OCI-LY3 (cell line): ENCODE results near the gene CHST11.

Experiments
- H2AFZ ChIP-seq: fragments of 200-600, 300-600 bp; shearing (Covaris generic); 2 replicates; pipeline ENCODE4 v1.6.0; 2014; ENCODE audit warnings: antibody characterized with exemption, low read depth, low read length
- H3K27ac ChIP-seq: fragments of 200-600, 300-600 bp; sonication (generic); 2 replicates; pipeline ENCODE4 v1.5.1; 2014; ENCODE audit warnings: mild to moderate bottlenecking, low read length, moderate library complexity, mixed read lengths
- H3K27me3 ChIP-seq: fragments of 200-600, 300-600 bp; sonication (generic); 2 replicates; pipeline ENCODE4 v1.6.1; 2014; ENCODE audit warnings: low read depth, low read length, mixed read lengths
- H3K36me3 ChIP-seq: fragments of 200-600, 300-600 bp; sonication (generic); replicated peaks from 2 replicates; pipeline ENCODE3; 2014; ENCODE audit warnings: low read depth, low read length, mixed read lengths
- H3K4me1 ChIP-seq: fragments of 300-600, 200-600 bp; sonication (generic); 2 replicates; pipeline ENCODE4 v1.6.1; 2014; ENCODE audit warnings: low read length, mixed read lengths
- H3K4me2 ChIP-seq: fragments of 200-600, 300-600 bp; sonication (generic); 2 replicates; pipeline ENCODE4 v1.6.1; 2014; ENCODE audit warnings: low read length, mixed read lengths
- H3K4me3 ChIP-seq: fragments of 300-600, 200-600 bp; sonication (generic); 2 replicates; pipeline ENCODE4 v1.5.1; 2014; ENCODE audit warnings: antibody characterized with exemption, mild to moderate bottlenecking, low read length, moderate library complexity
- H3K79me2 ChIP-seq: fragments of 300-600, 200-600 bp; shearing (Covaris generic); 2 replicates; pipeline ENCODE4 v1.6.1; 2014; ENCODE audit warnings: mild to moderate bottlenecking, low read length, mixed read lengths
- H3K9ac ChIP-seq: fragments of 300-600, 200-600 bp; shearing (Covaris generic); 2 replicates; pipeline ENCODE4 v1.6.0; 2014; ENCODE audit warnings: mild to moderate bottlenecking, low read length, moderate library complexity
- H3K9me3 ChIP-seq: fragments of 200-600, 300-600 bp; shearing (Covaris generic); 2 replicates; pipeline ENCODE4 v1.6.1; 2014; ENCODE audit warnings: low read length, mixed read lengths; ENCODE audit not compliant: insufficient read depth
- H4K20me1 ChIP-seq: fragments of 200-600, 300-600 bp; sonication (generic); 2 replicates; pipeline ENCODE4 v1.6.1; 2016; ENCODE audit warnings: low read length, mixed read lengths; ENCODE audit not compliant: insufficient read depth
- EZH2phosphoT487 ChIP-seq: fragments of 200-600 bp; shearing (Covaris generic); IDR thresholded peaks from 2 replicates; pipeline ENCODE4 v1.6.1; 2018; ENCODE audit warnings: antibody characterized with exemption, mixed run types, low read depth
- TF ChIP-seq, protein P1 (sequence below): fragments of 200-600, 300-600 bp; sonication (generic); IDR thresholded peaks from 2 replicates; pipeline ENCODE4 v1.5.1; 2014; ENCODE audit warnings: antibody characterized with exemption, low read length, low read depth

CHST11 gene

DNA sequence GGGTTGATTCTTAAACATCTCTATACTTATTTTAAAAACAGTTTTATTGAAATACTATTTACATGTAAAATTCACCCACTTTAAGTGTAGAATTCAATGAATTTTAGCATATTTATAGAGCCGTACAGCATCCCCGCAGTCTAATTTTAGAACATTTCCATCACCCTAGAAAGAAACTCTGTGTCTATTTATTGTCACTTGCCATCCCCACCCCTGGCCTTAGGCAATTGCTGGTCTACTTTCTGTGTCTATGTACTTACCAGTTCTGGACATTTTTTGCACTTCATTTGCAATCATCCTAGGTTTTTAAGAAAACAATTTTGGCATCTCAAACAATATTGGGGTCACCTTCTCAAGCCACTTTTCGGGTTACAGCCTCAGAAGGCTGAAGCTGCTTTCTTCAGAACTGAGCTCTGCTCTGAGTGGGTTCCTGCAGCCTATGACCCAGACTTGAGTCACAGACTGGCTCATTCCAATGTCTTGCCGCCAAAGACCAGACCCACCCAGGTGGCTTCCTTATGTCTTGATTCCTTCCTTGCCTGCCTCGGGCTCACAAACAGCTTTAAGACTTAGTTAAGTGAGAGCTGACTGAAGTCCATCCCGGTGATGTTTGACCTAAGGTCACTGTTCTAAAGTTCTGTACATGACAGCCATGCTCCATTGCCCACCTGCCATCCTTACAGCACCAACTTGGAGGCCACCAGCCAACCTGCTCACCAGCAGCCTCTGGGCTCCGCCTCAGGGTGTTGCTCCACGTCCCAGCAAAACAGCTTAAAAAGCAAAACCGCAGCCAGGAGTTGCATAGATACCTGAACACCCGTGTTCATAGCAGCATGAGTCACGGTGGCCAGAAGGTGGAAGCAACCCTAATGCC, 131.5 kb downstream of the CHST11 start:
- H3K4me2 ChIP-seq: no peak overlapping the region
- H3K79me2 ChIP-seq: no peaks in the 10 kb centered on the region
- H3K9ac ChIP-seq: no peak overlapping the region
- no peaks in the 10 kb centered on the region for H3K36me3 ChIP-seq
- H4K20me1 ChIP-seq: no peaks in the 10 kb centered on the region
- no peak overlapping the region for H3K4me3 ChIP-seq
- TF ChIP-seq, protein P1, sequence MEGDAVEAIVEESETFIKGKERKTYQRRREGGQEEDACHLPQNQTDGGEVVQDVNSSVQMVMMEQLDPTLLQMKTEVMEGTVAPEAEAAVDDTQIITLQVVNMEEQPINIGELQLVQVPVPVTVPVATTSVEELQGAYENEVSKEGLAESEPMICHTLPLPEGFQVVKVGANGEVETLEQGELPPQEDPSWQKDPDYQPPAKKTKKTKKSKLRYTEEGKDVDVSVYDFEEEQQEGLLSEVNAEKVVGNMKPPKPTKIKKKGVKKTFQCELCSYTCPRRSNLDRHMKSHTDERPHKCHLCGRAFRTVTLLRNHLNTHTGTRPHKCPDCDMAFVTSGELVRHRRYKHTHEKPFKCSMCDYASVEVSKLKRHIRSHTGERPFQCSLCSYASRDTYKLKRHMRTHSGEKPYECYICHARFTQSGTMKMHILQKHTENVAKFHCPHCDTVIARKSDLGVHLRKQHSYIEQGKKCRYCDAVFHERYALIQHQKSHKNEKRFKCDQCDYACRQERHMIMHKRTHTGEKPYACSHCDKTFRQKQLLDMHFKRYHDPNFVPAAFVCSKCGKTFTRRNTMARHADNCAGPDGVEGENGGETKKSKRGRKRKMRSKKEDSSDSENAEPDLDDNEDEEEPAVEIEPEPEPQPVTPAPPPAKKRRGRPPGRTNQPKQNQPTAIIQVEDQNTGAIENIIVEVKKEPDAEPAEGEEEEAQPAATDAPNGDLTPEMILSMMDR: no peak
- no peak for TF ChIP-seq EZH2phosphoT487
- peaks cover 14% of the 10 kb centered on the region for H3K4me1 ChIP-seq
- no peaks in the 10 kb centered on the region for H3K9me3 ChIP-seq
- no peak overlapping the region for H2AFZ ChIP-seq
- no peak overlapping the region for H3K27ac ChIP-seq
- H3K27me3 ChIP-seq: peaks cover 18% of the 10 kb centered on the region

DNA sequence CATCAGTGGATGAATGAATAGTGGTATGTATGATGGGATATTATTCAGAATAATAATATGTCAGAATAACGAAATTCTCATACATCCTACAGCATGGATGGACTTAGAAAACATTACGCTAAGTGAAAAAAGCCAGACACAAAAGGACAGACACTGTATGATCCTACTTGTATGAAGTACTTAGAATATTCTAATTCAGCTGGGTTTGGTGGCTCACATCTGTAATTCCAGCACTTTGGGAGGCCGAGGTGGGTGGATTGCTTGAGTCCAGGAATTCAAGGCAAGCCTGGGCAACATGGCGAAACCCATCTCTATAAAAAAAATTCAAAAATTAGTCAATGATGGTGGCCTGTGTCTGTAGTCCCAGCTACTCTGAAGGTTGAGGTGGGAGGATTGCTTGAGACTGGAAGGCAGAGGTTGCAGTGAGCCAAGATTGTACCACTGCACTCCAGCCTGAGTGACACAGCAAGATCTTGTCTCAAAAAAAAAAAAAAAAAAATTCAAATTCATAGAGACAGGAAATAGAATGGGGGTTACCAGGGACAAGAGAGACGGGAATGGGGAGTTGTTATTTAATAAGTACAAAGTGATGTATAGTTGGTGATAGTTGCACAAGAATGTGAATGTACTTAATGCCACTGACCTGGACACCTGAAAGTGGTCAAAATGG, 132.3 kb downstream of the CHST11 start:
- no peaks in the 10 kb centered on the region for H3K36me3 ChIP-seq
- no peak overlapping the region for H3K4me2 ChIP-seq
- peaks cover 18% of the 10 kb centered on the region for H3K27me3 ChIP-seq
- H2AFZ ChIP-seq: no peak overlapping the region
- TF ChIP-seq, protein P1: no peak
- no peak for TF ChIP-seq EZH2phosphoT487
- no peak overlapping the region for H3K4me3 ChIP-seq
- no peaks in the 10 kb centered on the region for H4K20me1 ChIP-seq
- no peaks in the 10 kb centered on the region for H3K9me3 ChIP-seq
- H3K4me1 ChIP-seq: peaks cover 6% of the 10 kb centered on the region
- no peaks in the 10 kb centered on the region for H3K79me2 ChIP-seq
- H3K9ac ChIP-seq: no peak overlapping the region
- H3K27ac ChIP-seq: no peak overlapping the region

DNA sequence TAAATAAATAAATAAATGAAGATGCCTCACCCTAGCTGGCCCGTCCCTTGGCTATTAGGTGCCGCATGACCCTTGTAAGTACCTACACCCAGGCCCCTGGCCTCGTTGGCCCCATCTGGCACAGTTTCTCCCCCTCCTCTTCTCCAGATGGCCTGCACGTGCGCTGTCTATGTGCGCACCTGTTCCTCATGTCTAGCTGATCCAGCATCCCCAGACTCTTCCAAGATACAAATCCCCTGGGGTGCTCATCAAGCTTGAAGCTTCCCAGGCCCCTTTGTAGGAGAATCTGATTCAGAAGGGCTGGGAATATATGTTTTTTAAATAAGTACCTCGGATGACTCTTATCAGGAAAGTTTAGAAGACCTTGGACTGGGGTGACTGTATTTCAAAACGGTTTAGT, 133.3 kb downstream of the CHST11 start:
- Histone ChIP-seq H3K4me1 (no peaks in the 10 kb centered on the region), H3K9me3 (no peaks in the 10 kb centered on the region), H3K79me2 (no peaks in the 10 kb centered on the region), H3K4me3 (no peak overlapping the region), H3K9ac (no peak overlapping the region), H2AFZ (no peak overlapping the region), H4K20me1 (no peaks in the 10 kb centered on the region), H3K27me3 (peaks cover 14% of the 10 kb centered on the region), H3K4me2 (no peak overlapping the region), H3K36me3 (no peaks in the 10 kb centered on the region), H3K27ac (no peak overlapping the region)
- no peak for TF ChIP-seq EZH2phosphoT487
- TF ChIP-seq, protein P1: no peak

DNA sequence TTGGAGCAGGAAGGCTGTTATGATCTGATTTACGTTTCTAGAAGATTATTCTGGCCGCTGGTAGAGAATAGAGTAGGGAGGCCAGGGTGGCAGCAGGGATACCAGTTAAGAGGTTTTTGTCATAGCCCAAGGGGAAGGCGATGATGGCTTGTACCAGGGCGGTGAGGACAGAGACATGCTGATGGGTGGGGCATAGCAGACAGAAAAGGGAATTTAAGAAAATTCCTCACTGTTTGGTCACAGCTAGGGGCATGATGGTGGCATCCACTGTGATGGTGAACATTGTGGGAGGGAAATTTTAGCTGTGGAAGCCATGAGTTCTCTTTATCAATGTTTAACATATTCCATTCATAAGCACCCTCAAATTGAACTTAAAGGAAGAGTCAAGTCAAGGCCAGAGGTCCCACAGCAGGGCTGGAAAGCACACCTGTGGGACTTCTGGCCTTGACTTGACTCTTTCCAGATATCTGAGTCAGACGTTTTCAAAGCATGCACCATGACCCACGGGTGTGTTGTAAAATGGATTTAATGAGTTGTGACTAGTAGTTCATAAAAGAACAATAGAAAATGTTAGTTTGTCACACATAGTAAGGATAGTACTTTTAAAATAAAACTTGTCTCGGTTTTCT, 134.6 kb downstream of the CHST11 start:
- TF ChIP-seq EZH2phosphoT487: no peak
- TF ChIP-seq, protein P1: no peak
- H3K36me3 ChIP-seq: no peaks in the 10 kb centered on the region
- no peaks in the 10 kb centered on the region for H3K9me3 ChIP-seq
- no peaks in the 10 kb centered on the region for H4K20me1 ChIP-seq
- no peak overlapping the region for H2AFZ ChIP-seq
- H3K79me2 ChIP-seq: no peaks in the 10 kb centered on the region
- no peak overlapping the region for H3K4me3 ChIP-seq
- no peaks in the 10 kb centered on the region for H3K4me1 ChIP-seq
- H3K27ac ChIP-seq: no peak overlapping the region
- peaks cover 4% of the 10 kb centered on the region; the same call in 1 of the 2 replicates for H3K27me3 ChIP-seq
- H3K4me2 ChIP-seq: no peak overlapping the region
- H3K9ac ChIP-seq: no peak overlapping the region
